ENCODE results near the gene PDZRN4.

DNA sequence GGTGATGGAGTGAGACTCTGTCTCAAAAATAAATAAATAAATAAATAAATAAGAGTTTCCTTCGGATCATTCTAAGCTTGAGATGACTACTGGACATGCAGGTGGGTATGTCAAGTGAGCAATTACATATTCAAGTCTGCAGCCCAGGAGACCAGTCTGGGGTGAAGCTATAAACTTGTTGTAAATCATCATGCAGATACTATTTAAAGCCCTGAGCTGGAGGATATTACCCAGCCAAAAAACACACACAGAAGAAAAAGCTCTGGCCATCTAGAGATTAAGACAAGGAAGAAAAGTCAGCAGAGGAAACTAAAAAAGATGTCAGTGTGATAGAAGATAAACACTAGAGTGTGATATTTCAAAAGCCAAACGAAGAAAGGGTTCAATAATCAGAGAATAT, 47.0 kb upstream of the PDZRN4 start:
- no peak for TF ChIP-seq CTCF (IDR thresholded peaks at IDR 0.05)
- no peak for TF ChIP-seq POLR2A (IDR thresholded peaks at IDR 0.05)

All from suprapubic skin (tissue), 3 donors.